ENCODE results near the gene SYT1. TPM values are rescaled to one million over a fixed set of nuclear protein-coding genes. Genes with fewer than 3 reads are reported as not detected.
"Not testable (repeated sequence)": the region's sequence is repeated elsewhere in the genome, so short reads cannot be mapped to it uniquely, and the experiment has no call there.

SYT1 gene
- total RNA-seq = 0.81 TPM

GRCh38 chr12:78864403-78864869 lies at the start of gene SYT1:
TSS of gene SYT1 (plus strand) at chr12:78864774.
- DNase-seq (ENCODE audit: low read depth in 2 of 3, low spot score in 2 of 3) = peak in 1 of 3 donors; percentile 3

GRCh38 chr12:78818487-78818886 lies 46.1 kb upstream of the SYT1 start:
- DNase-seq (ENCODE audit: low read depth in 2 of 3, low spot score in 2 of 3) = no peak

- DNase-seq (ENCODE audit: low read depth in 2 of 3, low spot score in 2 of 3) = no peak
Measured at GRCh38 chr12:78820946-78821345, 43.6 kb upstream of the SYT1 start.

GRCh38 chr12:78824918-78825317 lies 39.7 kb upstream of the SYT1 start:
- DNase-seq (ENCODE audit: low read depth in 2 of 3, low spot score in 2 of 3) = no peak

GRCh38 chr12:78829690-78830089 lies 34.9 kb upstream of the SYT1 start:
- DNase-seq (ENCODE audit: low read depth in 2 of 3, low spot score in 2 of 3) = no peak

- DNase-seq (ENCODE audit: low read depth in 2 of 3, low spot score in 2 of 3) = no peak
Measured at GRCh38 chr12:78835493-78835892, 29.1 kb upstream of the SYT1 start.

GRCh38 chr12:78840518-78841019 lies 24.0 kb upstream of the SYT1 start:
- DNase-seq (ENCODE audit: low read depth in 2 of 3, low spot score in 2 of 3) = not testable (repeated sequence)

GRCh38 chr12:78853231-78853630 lies 11.3 kb upstream of the SYT1 start:
- DNase-seq (ENCODE audit: low read depth in 2 of 3, low spot score in 2 of 3) = no peak

- peak in 1 of 3 donors; percentile 14 for DNase-seq (ENCODE audit: low read depth in 2 of 3, low spot score in 2 of 3)
Measured at GRCh38 chr12:78863482-78864402, 832 bp upstream of the SYT1 start.

GRCh38 chr12:78864870-78865463 lies 393 bp downstream of the SYT1 start:
- DNase-seq (ENCODE audit: low read depth in 2 of 3, low spot score in 2 of 3) = peak in 1 of 3 donors; percentile 1

- no peak for DNase-seq (ENCODE audit: low read depth in 2 of 3, low spot score in 2 of 3)
Measured at GRCh38 chr12:78865516-78865915, 942 bp downstream of the SYT1 start.

GRCh38 chr12:78866518-78866917 lies 1.9 kb downstream of the SYT1 start:
- no peak for DNase-seq (ENCODE audit: low read depth in 2 of 3, low spot score in 2 of 3)

- no peak for DNase-seq (ENCODE audit: low read depth in 2 of 3, low spot score in 2 of 3)
Measured at GRCh38 chr12:78870539-78870938, 6.0 kb downstream of the SYT1 start.

GRCh38 chr12:78871566-78871965 lies 7.0 kb downstream of the SYT1 start:
- no peak for DNase-seq (ENCODE audit: low read depth in 2 of 3, low spot score in 2 of 3)

GRCh38 chr12:78878459-78878858 lies 13.9 kb downstream of the SYT1 start:
- no peak for DNase-seq (ENCODE audit: low read depth in 2 of 3, low spot score in 2 of 3)

- no peak for DNase-seq (ENCODE audit: low read depth in 2 of 3, low spot score in 2 of 3)
Measured at GRCh38 chr12:78878866-78879265, 14.3 kb downstream of the SYT1 start.

- no peak for DNase-seq (ENCODE audit: low read depth in 2 of 3, low spot score in 2 of 3)
Measured at GRCh38 chr12:78880078-78880477, 15.5 kb downstream of the SYT1 start.

GRCh38 chr12:78881685-78882084 lies 17.1 kb downstream of the SYT1 start:
- DNase-seq (ENCODE audit: low read depth in 2 of 3, low spot score in 2 of 3) = no peak

- no peak for DNase-seq (ENCODE audit: low read depth in 2 of 3, low spot score in 2 of 3)
Measured at GRCh38 chr12:78885466-78885865, 20.9 kb downstream of the SYT1 start.

GRCh38 chr12:78886719-78887407 lies 22.3 kb downstream of the SYT1 start:
- no peak for DNase-seq (ENCODE audit: low read depth in 2 of 3, low spot score in 2 of 3)

- DNase-seq (ENCODE audit: low read depth in 2 of 3, low spot score in 2 of 3) = no peak
Measured at GRCh38 chr12:78887444-78887843, 22.9 kb downstream of the SYT1 start.
